HL-60/S4 treated with retinoic acid at 250 ng/mL for 4 days and 3 days (cell line): ENCODE data around the gene SS18.
"Not testable (repeated sequence)": the region's sequence is repeated elsewhere in the genome, so short reads cannot be mapped to it uniquely, and the experiment has no call there.

Source experiments
- in situ Hi-C: fragments of 300-500 bp; cut with MboI; formaldehyde crosslinking; loops from 2 replicates; pipeline ENCODE4 v1.7.0; 2022; ENCODE audit warnings: low sequenced_read_pairs

SS18 gene

GRCh38 chr18:26090130-26091046 lies at the start of gene SS18:
SS18 (minus strand) TSS chr18:26090613; CDS start chr18:26090569, 44 bp downstream.
- in situ Hi-C loops: no loop called here

DNA sequence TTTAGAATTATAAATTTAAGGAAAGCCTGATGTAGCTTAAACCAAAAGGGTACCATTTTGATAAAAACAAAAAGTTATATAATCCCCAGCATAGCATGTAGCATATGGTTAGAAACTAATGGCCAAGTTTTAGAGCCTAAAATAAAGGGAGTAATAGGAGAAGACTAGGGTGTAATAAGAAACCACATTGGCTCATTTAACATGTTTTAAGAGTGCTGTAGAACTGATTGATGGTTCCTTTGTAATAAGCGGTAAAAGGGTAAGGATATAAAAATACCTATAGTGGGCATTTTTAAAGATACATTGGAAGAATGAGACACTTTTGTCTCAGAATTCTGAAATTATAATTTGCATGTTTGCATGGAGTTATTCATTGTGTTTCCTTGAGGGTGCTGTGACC lies 45.1 kb upstream of the SS18 start:
- in situ Hi-C loops: no loop called here

DNA sequence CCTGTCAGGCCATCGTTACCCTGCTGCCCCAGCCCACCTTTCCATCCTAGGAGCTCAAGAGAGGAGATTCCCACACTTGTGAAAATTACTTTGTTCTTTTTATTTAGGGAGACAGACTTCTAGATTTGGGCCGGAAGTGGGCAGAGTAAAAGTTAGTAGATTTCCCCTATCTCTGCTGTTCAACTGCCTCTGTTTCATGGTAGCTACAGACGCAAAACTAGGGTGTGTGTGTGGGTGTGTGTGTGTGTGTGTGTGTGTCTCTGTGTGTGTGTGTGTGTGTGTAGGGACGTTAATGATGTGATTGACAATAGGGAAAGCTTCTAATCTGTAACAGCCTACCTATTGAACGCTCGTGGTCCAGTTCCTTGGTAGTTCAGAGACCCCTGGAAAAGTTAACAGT lies 43.7 kb upstream of the SS18 start:
- in situ Hi-C loops: no loop called here

- in situ Hi-C loops: no loop called here
Measured at GRCh38 chr18:26133652-26134051, 43.2 kb upstream of the SS18 start, which contains the start of gene PSMA8. PSMA8 (plus strand) TSS chr18:26133869; CDS start chr18:26133966, 97 bp downstream.

DNA sequence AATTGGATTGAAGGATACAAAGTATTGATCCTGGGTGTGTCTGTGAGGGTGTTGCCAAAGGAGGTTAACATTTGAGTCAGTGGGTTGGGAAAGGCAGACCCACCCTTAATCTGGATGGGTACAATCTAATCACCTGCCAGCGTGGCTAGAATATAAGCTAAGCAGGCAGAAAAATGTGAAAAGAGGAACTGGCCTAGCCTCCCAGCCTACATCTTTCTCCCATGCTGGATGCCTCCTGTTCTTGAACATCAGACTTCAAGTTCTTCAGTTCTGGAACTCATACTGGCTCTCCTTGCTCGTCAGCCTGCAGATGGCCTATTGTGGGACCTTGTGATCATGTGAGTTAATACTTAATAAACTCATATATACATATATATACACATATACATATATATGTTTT lies 37.8 kb upstream of the SS18 start:
- in situ Hi-C loops: not testable (repeated sequence)

DNA sequence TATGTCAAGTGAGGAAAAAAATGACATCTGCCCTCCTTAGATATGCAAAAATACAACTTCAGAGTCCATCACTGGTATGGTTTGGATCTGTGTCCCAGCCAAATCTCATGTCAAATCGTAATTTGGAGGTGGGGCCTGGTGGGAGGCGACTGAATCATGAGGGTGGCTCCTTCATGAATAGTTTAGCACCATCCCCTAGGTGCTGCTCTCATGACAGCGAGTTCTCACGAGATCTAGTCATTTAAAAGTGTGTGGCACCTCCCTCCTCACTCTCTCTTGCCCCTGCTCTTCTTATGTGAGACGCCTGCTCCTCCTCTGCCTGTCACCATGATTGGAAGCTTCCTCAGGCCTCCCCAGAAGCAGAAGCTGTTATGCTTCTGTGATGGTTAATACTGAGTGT lies 37.4 kb upstream of the SS18 start:
- in situ Hi-C loops: no loop called here

DNA sequence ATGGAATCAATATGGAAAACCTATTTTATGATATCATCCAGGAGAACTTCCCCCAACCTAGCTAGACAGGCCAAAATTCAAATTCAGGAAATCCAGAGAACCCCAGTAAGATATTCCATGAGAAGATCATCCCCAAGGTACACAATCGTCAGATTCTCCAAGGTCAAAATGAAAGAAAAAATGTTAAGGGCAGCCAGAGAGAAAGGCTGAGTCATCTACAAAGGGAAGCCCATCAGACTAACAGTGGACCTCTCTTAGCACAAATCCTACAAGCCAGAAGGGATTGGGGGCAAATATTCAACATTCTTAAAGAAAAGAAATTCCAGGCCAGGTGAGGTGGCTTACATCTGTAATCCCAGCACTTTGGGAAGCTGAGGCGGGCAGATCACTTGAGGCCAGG lies 31.6 kb upstream of the SS18 start:
- in situ Hi-C loops: not testable (repeated sequence)

DNA sequence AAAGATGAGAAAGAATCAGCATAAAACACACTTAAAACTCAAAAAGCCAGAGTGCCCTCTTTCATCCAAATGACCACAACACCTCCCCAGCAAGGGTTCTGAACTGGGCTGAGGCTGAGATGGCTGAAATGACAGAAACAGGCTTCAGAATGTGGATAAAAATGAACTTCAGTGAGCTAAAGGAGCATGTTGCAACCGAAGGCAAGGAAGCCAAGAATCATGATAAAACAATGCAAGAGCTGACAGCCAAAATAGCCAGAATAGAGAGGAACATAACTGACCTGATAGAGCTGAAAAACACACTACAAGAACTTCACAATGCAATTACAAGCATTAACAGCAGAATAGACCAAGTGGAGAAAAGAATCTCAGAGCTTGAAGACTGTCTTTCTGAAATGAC lies 31.1 kb upstream of the SS18 start:
- in situ Hi-C loops: no loop called here

- in situ Hi-C loops: no loop called here
Measured at GRCh38 chr18:26119246-26119645, 28.8 kb upstream of the SS18 start.

- in situ Hi-C loops: no loop called here
Measured at GRCh38 chr18:26104035-26104434, 13.6 kb upstream of the SS18 start.

DNA sequence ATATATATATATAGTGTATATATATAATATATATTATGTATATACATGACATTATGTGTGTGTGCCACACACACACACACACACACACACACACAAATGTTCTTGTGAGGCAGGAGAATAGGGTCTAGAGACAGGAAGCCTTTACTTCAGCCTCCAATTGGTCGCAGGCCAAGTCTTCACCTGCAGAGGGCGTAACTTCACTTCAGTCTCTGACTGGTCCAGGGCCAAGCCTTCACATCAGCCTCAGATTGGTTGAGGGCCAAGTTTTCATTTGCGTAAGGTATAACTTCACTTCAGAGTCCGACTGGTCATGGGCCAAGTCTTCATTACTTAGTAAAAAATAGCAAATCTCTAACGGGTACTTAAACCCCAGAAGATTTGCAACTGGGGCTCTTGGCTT lies 13.2 kb upstream of the SS18 start:
- in situ Hi-C loops: no loop called here

GRCh38 chr18:26097563-26097962 lies 7.2 kb upstream of the SS18 start:
- in situ Hi-C loops: no loop called here

DNA sequence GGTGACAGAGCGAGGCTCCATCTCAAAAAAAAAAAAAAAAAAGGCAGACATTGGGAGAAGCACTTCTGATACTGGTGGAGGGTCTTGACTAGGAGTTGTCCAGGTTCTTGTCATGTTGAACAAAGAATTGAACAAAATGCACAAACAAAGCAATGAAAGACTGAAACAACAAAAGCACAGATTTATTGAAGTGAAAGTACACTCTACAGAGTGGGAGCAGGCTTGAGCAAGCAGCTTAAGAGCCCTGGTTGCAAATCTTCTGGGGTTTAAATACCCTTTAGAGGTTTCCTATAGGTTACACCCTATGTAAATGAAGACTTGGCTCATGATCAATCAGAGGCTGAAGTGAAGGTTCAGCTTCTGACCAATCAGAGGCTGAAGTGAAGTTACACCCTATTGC lies 6.4 kb upstream of the SS18 start:
- in situ Hi-C loops: no loop called here

DNA sequence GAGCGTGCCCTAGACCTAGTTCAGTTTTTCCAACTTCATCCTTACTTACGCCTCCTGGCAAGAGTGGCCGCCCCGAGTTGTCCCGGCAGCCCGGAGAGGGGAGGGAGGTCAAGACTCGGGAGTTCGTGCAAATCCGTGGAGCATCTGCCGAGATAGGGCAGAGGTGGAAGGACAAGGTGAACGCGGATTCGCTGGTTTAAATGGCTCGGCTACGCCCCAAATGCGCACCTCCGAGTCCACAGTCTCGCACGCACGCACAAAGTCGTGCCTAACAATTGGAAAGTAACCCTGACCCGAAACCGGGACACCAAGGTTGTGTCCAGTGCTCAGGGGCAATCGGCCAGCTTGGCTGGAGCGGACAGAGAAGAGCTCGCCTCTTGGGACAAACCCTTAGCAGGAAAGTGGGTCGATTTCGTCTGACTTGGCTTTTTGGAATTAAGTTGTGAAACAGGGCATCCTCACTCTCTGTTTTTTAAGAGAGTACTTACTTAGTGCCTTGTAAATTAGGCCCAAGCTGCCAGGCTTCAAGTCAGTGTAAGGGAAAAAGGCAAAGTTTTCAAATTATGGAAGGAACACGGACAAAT lies 726 bp upstream of the SS18 start:
- in situ Hi-C loops: no loop called here

GRCh38 chr18:26089293-26090129 lies 902 bp downstream of the SS18 start:
- in situ Hi-C loops: no loop called here

GRCh38 chr18:26088487-26088886 lies 1.9 kb downstream of the SS18 start:
- in situ Hi-C loops: no loop called here

GRCh38 chr18:26086959-26087358 lies 3.5 kb downstream of the SS18 start:
- in situ Hi-C loops: no loop called here

GRCh38 chr18:26085056-26085455 lies 5.4 kb downstream of the SS18 start:
- in situ Hi-C loops: no loop called here

GRCh38 chr18:26083099-26083498 lies 7.3 kb downstream of the SS18 start:
- in situ Hi-C loops: no loop called here

DNA sequence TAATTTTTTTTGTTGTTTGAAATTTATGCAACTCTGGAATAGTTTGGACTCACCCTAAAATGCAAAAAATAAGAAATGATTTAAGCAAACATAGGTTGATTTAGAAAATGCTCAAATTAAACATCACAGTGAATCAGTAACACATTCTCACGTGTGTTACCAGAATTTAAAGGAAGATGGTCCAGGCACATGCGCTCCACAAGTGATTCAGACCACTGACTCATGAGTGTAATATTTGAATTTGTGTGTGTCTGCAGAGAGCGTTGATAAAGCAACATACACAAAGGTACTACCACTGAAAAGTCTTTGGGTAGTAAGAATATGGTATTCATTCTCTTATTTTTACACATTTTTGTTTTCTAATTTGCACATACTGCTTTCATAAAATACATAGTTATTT lies 7.9 kb downstream of the SS18 start:
- in situ Hi-C loops: no loop called here

DNA sequence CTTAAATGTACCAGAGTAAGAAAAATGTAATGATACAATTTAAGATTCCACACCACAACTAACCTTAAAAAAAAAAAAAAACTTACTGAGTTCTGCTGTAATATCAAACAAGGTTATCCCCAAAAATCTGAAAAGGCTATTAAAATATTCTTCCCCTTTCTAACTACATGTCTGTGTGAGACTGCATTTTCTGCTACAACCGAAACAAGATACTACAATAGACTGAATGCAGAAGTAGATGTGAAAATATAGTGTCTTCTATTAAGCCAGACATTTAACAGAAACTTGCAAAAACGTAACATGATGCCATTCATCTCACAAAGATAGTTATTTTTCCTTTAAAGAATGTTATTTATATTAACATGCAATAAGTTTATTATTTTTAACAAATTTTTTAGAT lies 16.2 kb downstream of the SS18 start:
- in situ Hi-C loops: no loop called here
